HK-2 (cell line): ENCODE measurements around the gene ZNF350.
A peak's percentile ranks its signal among the peaks of the same experiment; 100 is the strongest.
"Not testable (repeated sequence)": the region's sequence is repeated elsewhere in the genome, so short reads cannot be mapped to it uniquely, and the experiment has no call there.

Experiments
- DNase-seq: peaks from one replicate; pipeline ENCODE4 v3.0.0-alpha.2; 2018; ENCODE audit not compliant: unreplicated experiment

Gene ZNF350

GRCh38 chr19:51971624-51972023 is 15.0 kb downstream of the ZNF350 start:
- no peak for DNase-seq

DNA sequence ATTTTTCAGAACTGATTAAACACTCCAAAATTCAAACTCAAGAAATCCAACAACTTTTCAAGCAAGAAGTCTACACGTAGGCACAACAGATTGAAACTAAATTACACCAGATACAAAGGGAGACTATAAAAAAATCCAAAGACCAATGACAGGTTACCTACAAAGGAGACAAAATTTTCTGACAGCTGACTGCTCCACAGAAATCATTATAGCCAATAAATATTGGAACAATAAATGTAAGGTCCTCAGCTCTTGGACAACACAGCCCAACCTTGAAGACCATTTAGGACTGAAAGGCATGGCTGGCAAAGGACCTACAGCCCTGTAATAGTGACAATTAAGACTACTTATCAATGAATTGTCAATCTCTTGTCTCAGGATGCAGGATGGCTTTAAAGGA is 15.9 kb downstream of the ZNF350 start:
- no peak for DNase-seq

DNA sequence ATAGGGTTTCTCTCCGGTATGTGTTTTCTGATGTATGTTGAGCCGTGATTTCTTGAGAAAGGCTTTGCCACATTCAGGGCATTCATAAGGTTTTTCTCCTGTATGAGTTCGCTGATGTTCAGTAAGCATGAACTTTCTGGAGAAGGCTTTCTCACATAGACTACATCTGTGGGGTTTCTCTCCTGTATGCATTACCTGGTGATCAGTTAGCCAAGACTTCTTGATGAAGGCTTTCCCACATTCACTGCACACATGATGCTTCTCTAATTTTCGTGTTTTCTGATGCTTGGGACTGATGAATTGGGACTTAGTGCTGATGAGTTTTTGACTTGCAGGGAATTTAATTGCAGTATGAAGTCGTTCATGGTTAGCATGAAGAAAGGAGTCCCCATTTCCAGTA is 21.1 kb downstream of the ZNF350 start:
- no peak for DNase-seq

GRCh38 chr19:51960621-51961233 is 25.9 kb downstream of the ZNF350 start:
- not testable (repeated sequence) for DNase-seq

- no peak for DNase-seq
Measured at GRCh38 chr19:51959791-51960190, 26.8 kb downstream of the ZNF350 start.

- not testable (repeated sequence) for DNase-seq
Measured at GRCh38 chr19:51957846-51958245, 28.8 kb downstream of the ZNF350 start.

DNA sequence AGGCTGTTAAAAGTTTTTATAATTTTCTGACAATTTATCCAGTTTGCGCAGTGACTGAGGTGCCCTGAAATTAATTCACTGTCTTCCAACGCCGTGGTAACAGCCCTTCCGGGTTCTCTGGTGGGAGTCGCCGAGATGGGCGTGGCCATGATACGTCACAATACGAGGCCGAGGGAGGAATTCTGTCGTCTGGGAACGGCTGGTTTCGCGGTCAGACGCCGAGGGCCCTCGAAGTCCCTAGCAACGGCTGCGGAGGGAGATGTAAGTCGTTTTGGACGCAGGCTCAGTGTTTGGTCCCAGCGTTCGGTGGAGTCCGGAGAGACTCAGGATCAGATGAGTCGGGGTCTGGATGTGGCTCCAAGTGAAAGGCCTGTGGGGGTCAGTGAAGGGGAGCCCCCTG is 37.7 kb downstream of the ZNF350 start:
- DNase-seq: no peak

- no peak for DNase-seq
Measured at GRCh38 chr19:51946602-51947001, 40.0 kb downstream of the ZNF350 start.

DNA sequence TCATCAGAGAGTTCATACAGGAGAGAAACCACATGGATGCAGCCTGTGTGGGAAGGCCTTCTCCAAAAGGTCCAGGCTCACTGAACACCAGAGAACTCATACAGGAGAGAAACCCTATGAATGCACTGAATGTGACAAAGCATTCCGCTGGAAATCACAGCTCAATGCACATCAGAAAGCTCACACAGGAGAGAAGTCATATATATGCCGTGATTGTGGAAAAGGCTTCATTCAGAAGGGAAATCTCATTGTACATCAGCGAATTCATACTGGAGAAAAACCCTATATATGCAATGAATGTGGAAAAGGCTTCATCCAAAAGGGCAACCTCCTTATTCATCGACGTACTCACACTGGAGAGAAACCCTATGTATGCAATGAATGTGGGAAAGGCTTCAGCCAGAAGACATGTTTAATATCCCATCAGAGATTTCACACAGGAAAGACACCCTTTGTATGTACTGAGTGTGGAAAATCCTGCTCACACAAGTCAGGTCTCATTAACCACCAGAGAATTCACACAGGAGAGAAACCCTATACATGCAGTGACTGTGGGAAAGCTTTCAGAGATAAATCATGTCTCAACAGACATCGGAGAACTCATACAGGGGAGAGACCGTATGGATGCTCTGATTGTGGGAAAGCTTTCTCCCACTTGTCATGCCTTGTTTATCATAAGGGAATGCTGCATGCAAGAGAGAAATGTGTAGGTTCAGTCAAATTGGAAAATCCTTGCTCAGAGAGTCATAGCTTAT is 41.7 kb downstream of the ZNF350 start:
- DNase-seq: no peak

DNA sequence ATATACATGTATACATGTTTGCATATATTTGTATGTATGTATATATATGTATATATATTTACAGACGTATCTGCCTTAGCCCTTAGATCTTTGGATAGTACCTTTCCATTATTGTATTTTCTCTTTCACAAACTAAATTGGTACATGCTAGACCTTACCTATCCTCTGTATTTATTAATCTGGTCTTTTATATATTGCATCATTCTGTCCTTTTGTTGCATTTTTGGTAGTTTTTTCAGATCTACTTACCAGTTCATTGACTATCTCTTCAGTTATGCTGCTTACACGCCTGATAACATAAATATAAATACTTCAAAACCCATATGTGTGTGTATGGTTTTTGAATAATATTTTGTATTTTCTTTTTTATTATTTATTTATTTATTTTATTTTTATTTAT is 47.7 kb downstream of the ZNF350 start:
- no peak for DNase-seq

- DNase-seq: no peak
Measured at GRCh38 chr19:51931921-51932320, 54.7 kb downstream of the ZNF350 start.

DNA sequence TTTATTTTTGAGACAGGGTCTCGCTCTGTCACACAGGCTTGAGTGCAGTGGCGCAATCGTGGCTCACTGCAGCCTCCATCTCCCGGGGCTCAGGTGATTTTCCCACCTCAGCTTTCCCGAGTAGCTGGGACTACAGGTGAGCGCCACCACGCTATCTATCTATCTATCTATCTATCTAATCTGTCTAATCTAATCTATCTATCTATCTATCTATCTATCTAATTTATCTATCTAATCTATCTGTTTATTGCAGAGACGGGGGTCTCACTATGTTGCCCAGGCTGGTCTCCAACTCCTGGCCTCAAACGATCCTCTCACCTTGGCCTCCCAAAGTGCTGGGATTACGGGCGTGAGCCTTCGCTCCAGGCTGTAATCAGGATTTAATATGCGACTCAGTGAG is 58.8 kb downstream of the ZNF350 start:
- no peak for DNase-seq

- peak; percentile 86 for DNase-seq
Measured at GRCh38 chr19:51926784-51927741, 59.6 kb downstream of the ZNF350 start, which contains the start of gene ZNF613. Gene ZNF613, plus strand, starts transcription at chr19:51927472. Its CDS starts 8,749 bp downstream, at chr19:51936221.

DNA sequence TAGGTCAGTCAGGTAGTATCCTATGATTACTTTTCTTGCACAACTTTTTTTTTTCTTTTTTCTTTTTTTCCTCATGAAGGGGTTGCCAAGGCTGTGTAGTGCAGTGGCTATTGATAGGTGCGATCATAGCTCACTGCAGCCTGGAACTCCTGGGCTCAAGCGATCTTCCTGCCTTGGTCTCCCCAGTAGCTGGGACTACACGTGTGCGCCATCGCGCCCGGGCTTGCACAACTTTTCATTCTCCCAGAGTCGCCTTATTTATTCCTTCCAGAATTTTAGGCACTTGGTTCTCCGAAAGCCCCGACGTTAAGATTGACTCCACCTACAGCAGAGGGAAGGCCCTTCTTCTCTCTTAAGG is 60.2 kb downstream of the ZNF350 start:
- DNase-seq: no peak

- no peak for DNase-seq
Measured at GRCh38 chr19:51921949-51922348, 64.7 kb downstream of the ZNF350 start.

GRCh38 chr19:51919606-51920005 is 67.0 kb downstream of the ZNF350 start:
- DNase-seq: no peak

DNA sequence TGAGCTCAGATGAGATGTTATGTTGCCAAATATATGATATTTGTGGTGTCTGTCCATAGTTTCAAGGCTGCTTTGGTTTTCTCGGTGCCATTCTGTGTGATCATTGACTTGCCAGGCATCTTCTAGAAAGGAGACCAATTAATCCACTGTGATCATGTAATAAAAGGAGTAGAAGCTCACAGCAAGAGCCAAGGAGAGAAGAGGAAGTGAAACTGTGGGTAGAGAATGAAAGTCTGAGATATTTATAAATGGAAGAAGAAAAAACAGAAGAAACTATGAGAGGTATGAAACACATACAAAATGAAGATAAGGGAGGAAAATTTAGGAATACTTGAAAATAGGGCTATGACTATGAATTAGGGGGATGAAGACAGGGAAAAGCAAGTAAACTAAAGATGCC is 70.5 kb downstream of the ZNF350 start:
- no peak for DNase-seq

- no peak for DNase-seq
Measured at GRCh38 chr19:51915324-51915867, 71.2 kb downstream of the ZNF350 start.
